ENCODE data around the gene PBX1. TPM values are rescaled to one million over a fixed set of nuclear protein-coding genes. Genes with fewer than 3 reads are reported as not detected.

PBX1 gene
- total and polyA plus RNA-seq, 2 experiments from 2014 or later, result 40.0 to 104 TPM

DNA sequence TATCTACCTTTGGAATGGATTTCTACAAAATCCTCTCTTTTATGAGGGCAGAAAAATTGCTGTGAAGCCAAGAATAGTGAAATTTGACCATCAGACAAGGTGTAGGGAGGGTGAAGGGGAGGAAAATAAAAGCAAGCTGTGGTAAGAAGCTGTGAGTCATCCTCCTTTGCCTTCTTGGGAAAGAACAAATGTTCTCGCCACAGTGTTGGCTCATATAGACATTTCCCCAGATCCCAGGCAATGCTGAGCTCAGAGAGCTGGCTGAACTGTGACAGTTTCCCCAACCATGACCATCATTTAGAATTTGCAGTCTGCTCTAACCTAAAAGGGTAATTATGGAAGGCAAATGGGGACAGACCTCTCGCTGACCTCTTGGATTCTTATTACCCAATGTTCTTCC is 235.4 kb downstream of the PBX1 start:
- H3K36me3 ChIP-seq (ENCODE audit: insufficient read depth), result 0 out of 2 replicates have a peak, but pooled peaks cover 3% of the 10 kb centered on the region
- no peaks in the 10 kb centered on the region for H3K9me3 Mint-ChIP-seq
- no peak overlapping the region for H2AFZ ChIP-seq
- ATAC-seq, result no peak
- H3K9me2 ChIP-seq (ENCODE audit: insufficient read depth), result no peaks in the 10 kb centered on the region; the same call in 1 of the 2 replicates
- no peaks in the 10 kb centered on the region for H3K27me3 Mint-ChIP-seq (ENCODE audit: insufficient read depth, low read depth, poor library complexity)
- DNase-seq (ENCODE audit: low spot score), result no peak
- peaks cover 26% of the 10 kb centered on the region for H3K36me3 Mint-ChIP-seq (ENCODE audit: low read depth)
- H3K4me3 ChIP-seq, result no peak overlapping the region
- no peak overlapping the region for H3K4me3 Mint-ChIP-seq
- no peak overlapping the region for H3K27ac Mint-ChIP-seq
- peaks cover 5% of the 10 kb centered on the region; the same call in 1 of the 2 replicates for H3K4me1 ChIP-seq (ENCODE audit: insufficient read depth)
- H3F3A ChIP-seq (replicated peaks; ENCODE audit: low read depth), result no peaks in the 10 kb centered on the region
- H4K20me1 ChIP-seq (replicated peaks; ENCODE audit: insufficient read depth), result peaks cover 9% of the 10 kb centered on the region; the same call in 1 of the 2 replicates
- no peak for TF ChIP-seq JUNB (IDR thresholded peaks at IDR 0.05; ENCODE audit: unreplicated experiment)
- no peak for TF ChIP-seq ZNF331 (CRISPR knock-in tag; IDR thresholded peaks at IDR 0.05; ENCODE audit: low read depth)
- TF ChIP-seq EZH2phosphoT487 (IDR thresholded peaks at IDR 0.05; ENCODE audit: unreplicated experiment), result no peak
- no peak for TF ChIP-seq STAT1 (IDR thresholded peaks at IDR 0.05; ENCODE audit: unreplicated experiment)
- no peak for TF ChIP-seq EZH2 (IDR thresholded peaks at IDR 0.05; ENCODE audit: low read depth, unreplicated experiment)
- no peak for TF ChIP-seq NANOG (IDR thresholded peaks at IDR 0.05; ENCODE audit: borderline replicate concordance)
- TF ChIP-seq ZNF462 (CRISPR knock-in tag; IDR thresholded peaks at IDR 0.05), result no peak
- no peak for TF ChIP-seq CREB1 (CRISPR knock-in tag; IDR thresholded peaks at IDR 0.05; ENCODE audit: low read depth)
- TF ChIP-seq, protein P1, sequence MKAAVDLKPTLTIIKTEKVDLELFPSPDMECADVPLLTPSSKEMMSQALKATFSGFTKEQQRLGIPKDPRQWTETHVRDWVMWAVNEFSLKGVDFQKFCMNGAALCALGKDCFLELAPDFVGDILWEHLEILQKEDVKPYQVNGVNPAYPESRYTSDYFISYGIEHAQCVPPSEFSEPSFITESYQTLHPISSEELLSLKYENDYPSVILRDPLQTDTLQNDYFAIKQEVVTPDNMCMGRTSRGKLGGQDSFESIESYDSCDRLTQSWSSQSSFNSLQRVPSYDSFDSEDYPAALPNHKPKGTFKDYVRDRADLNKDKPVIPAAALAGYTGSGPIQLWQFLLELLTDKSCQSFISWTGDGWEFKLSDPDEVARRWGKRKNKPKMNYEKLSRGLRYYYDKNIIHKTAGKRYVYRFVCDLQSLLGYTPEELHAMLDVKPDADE (IDR thresholded peaks at IDR 0.05), result no peak
- TF ChIP-seq, protein P2, sequence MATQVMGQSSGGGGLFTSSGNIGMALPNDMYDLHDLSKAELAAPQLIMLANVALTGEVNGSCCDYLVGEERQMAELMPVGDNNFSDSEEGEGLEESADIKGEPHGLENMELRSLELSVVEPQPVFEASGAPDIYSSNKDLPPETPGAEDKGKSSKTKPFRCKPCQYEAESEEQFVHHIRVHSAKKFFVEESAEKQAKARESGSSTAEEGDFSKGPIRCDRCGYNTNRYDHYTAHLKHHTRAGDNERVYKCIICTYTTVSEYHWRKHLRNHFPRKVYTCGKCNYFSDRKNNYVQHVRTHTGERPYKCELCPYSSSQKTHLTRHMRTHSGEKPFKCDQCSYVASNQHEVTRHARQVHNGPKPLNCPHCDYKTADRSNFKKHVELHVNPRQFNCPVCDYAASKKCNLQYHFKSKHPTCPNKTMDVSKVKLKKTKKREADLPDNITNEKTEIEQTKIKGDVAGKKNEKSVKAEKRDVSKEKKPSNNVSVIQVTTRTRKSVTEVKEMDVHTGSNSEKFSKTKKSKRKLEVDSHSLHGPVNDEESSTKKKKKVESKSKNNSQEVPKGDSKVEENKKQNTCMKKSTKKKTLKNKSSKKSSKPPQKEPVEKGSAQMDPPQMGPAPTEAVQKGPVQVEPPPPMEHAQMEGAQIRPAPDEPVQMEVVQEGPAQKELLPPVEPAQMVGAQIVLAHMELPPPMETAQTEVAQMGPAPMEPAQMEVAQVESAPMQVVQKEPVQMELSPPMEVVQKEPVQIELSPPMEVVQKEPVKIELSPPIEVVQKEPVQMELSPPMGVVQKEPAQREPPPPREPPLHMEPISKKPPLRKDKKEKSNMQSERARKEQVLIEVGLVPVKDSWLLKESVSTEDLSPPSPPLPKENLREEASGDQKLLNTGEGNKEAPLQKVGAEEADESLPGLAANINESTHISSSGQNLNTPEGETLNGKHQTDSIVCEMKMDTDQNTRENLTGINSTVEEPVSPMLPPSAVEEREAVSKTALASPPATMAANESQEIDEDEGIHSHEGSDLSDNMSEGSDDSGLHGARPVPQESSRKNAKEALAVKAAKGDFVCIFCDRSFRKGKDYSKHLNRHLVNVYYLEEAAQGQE (IDR thresholded peaks at IDR 0.05; ENCODE audit: unreplicated experiment), result no peak
- TF ChIP-seq, protein P3, sequence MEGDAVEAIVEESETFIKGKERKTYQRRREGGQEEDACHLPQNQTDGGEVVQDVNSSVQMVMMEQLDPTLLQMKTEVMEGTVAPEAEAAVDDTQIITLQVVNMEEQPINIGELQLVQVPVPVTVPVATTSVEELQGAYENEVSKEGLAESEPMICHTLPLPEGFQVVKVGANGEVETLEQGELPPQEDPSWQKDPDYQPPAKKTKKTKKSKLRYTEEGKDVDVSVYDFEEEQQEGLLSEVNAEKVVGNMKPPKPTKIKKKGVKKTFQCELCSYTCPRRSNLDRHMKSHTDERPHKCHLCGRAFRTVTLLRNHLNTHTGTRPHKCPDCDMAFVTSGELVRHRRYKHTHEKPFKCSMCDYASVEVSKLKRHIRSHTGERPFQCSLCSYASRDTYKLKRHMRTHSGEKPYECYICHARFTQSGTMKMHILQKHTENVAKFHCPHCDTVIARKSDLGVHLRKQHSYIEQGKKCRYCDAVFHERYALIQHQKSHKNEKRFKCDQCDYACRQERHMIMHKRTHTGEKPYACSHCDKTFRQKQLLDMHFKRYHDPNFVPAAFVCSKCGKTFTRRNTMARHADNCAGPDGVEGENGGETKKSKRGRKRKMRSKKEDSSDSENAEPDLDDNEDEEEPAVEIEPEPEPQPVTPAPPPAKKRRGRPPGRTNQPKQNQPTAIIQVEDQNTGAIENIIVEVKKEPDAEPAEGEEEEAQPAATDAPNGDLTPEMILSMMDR (conservative IDR thresholded peaks at IDR 0.05; ENCODE audit: low read depth in 2 of 2), result no peak
- TF ChIP-seq POLR2AphosphoS5 (IDR thresholded peaks at IDR 0.05; ENCODE audit: low read depth), result no peak
- no peak for TF ChIP-seq ZNF114 (CRISPR knock-in tag; IDR thresholded peaks at IDR 0.05)
- peaks cover 48% of the 10 kb centered on the region for H3K79me2 ChIP-seq (replicated peaks; ENCODE audit: insufficient read depth)
- H3K27ac ChIP-seq (ENCODE audit: low read depth), result no peak overlapping the region
- H3K4me2 ChIP-seq, result no peak overlapping the region
- peaks cover 11% of the 10 kb centered on the region for H3K4me1 Mint-ChIP-seq
- no peaks in the 10 kb centered on the region for H3K27me3 ChIP-seq (ENCODE audit: insufficient read depth)

All from GM23338 (cell line).